Liver (tissue), 9 donors: ENCODE results near the gene UBE3D. TPM values are rescaled to one million over a fixed set of nuclear protein-coding genes. Genes with fewer than 3 reads are reported as not detected.

Experiments
- DNase-seq: peaks from one replicate; pipeline ENCODE4 v3.0.0-alpha.2; 2017; ENCODE audit warnings: low spot score
- H3K27ac ChIP-seq, 2 donors: one replicate each; pipeline ENCODE4 v1.7.0; 2013; ENCODE audit warnings: inconsistent platforms in 2 of 2, low read length in 2 of 2, control low read depth in 1 of 2, low read depth in 1 of 2, mild to moderate bottlenecking in 1 of 2
- H3K27me3 ChIP-seq, 4 donors: one replicate each; pipeline versions ENCODE4 v1.6.1 to v1.7.0; 2013; ENCODE audit warnings: low read length in 3 of 4, inconsistent platforms in 1 of 4, mild to moderate bottlenecking in 1 of 4, moderate library complexity in 1 of 4; ENCODE audit not compliant: control insufficient read depth in 4 of 4, insufficient read depth in 4 of 4
- H3K36me3 ChIP-seq, 4 donors: one replicate each; pipeline versions ENCODE4 v1.6.1 to v1.7.0; 2013; ENCODE audit warnings: low read length in 3 of 4, mild to moderate bottlenecking in 3 of 4, low read depth in 1 of 4, moderate library complexity in 1 of 4; ENCODE audit not compliant: control insufficient read depth in 4 of 4, insufficient read depth in 3 of 4
- H3K4me1 ChIP-seq, 4 donors: one replicate each; pipeline versions ENCODE4 v1.6.1 to v1.7.0; 2013; ENCODE audit warnings: low read length in 3 of 4, mild to moderate bottlenecking in 3 of 4, moderate library complexity in 1 of 4; ENCODE audit not compliant: control insufficient read depth in 4 of 4, insufficient read depth in 4 of 4
- H3K4me3 ChIP-seq, 3 donors: one replicate each; pipeline versions ENCODE4 v1.6.1 to v1.7.0; 2013; ENCODE audit warnings: low read length in 3 of 3, control low read depth in 1 of 3, low read depth in 1 of 3, mild to moderate bottlenecking in 1 of 3
- H3K9ac ChIP-seq, 2 donors: one replicate each; pipeline ENCODE4 v1.7.0; 2013; ENCODE audit warnings: low read length in 2 of 2, mild to moderate bottlenecking in 2 of 2, moderate library complexity in 2 of 2, control low read depth in 1 of 2, low read depth in 1 of 2
- H3K9me3 ChIP-seq, 4 donors: one replicate each; pipeline versions ENCODE4 v1.6.1 to v1.7.0; 2013; ENCODE audit warnings: low read length in 3 of 4; ENCODE audit not compliant: control insufficient read depth in 4 of 4
- ATF3 ChIP-seq: IDR thresholded peaks from 2 replicates; pipeline ENCODE4 v1.6.1; 2016; ENCODE audit warnings: antibody characterized with exemption
- EGR1 ChIP-seq, 2 donors: IDR thresholded peaks; 2 replicates each; pipeline ENCODE4 v1.6.1; 2016 to 2018; ENCODE audit warnings: antibody characterized with exemption in 2 of 2, low read depth in 2 of 2
- FOXA1 ChIP-seq: IDR thresholded peaks from 2 replicates; pipeline ENCODE4 v1.6.1; 2016; ENCODE audit warnings: antibody characterized with exemption
- FOXA2 ChIP-seq: IDR thresholded peaks from 2 replicates; pipeline ENCODE4 v1.6.1; 2016; ENCODE audit warnings: antibody characterized with exemption
- GABPA ChIP-seq, 2 donors: IDR thresholded peaks in 1 of 2; conservative IDR thresholded peaks in 1 of 2; 2 replicates each; pipeline ENCODE4 v1.6.1; 2016; ENCODE audit warnings: antibody characterized with exemption in 2 of 2, mild to moderate bottlenecking in 1 of 2, moderate library complexity in 1 of 2
- HNF4A ChIP-seq, 2 donors: conservative IDR thresholded peaks; 2 replicates each; pipeline ENCODE4 v1.6.1; 2016; ENCODE audit warnings: antibody characterized with exemption in 2 of 2, mild to moderate bottlenecking in 2 of 2
- HNF4G ChIP-seq: IDR thresholded peaks from 2 replicates; pipeline ENCODE4 v1.6.1; 2016; ENCODE audit warnings: antibody characterized with exemption
- JUND ChIP-seq, 2 donors: IDR thresholded peaks; 2 replicates each; pipeline ENCODE4 v1.6.1; 2016; ENCODE audit warnings: antibody characterized with exemption in 2 of 2
- NR2F2 ChIP-seq: IDR thresholded peaks from 2 replicates; pipeline ENCODE4 v1.6.1; 2016; ENCODE audit warnings: antibody characterized with exemption
- RAD21 ChIP-seq, 2 donors: IDR thresholded peaks; 2 replicates each; pipeline ENCODE4 v1.6.1; 2016; ENCODE audit warnings: antibody characterized with exemption in 2 of 2, mild to moderate bottlenecking in 2 of 2
- REST ChIP-seq: IDR thresholded peaks from 2 replicates; pipeline ENCODE4 v1.6.1; 2016; ENCODE audit warnings: antibody characterized with exemption, mild to moderate bottlenecking
- RXRA ChIP-seq, 2 donors: IDR thresholded peaks; 2 replicates each; pipeline ENCODE4 v1.6.1; 2017 to 2018; ENCODE audit warnings: antibody characterized with exemption in 2 of 2, mild to moderate bottlenecking in 1 of 2
- SP1 ChIP-seq: IDR thresholded peaks from 2 replicates; pipeline ENCODE4 v1.6.1; 2018; ENCODE audit warnings: antibody characterized with exemption, mild to moderate bottlenecking
- TAF1 ChIP-seq: conservative IDR thresholded peaks from 2 replicates; pipeline ENCODE4 v1.6.1; 2016; ENCODE audit warnings: antibody characterized with exemption, mild to moderate bottlenecking
- YY1 ChIP-seq: IDR thresholded peaks from 2 replicates; pipeline ENCODE4 v1.6.1; 2016; ENCODE audit warnings: antibody characterized with exemption, mild to moderate bottlenecking
- ZBTB33 ChIP-seq: IDR thresholded peaks from 2 replicates; pipeline ENCODE4 v1.6.1; 2016; ENCODE audit warnings: antibody characterized with exemption
- WGBS: extraction: QIAGEN DNeasy Blood & Tissue Kit; methylation state at CpG from one replicate; pipeline ENCODE4 v1.1.7; 2013; 5-methylcytosine and 5-hydroxymethylcytosine counted together
- polyA plus RNA-seq, 2 donors: library from polyadenylated mRNA; stranded (reverse) in 1 of 2; unstranded in 1 of 2; fragments of 200-250 nt in 1 of 2; fragments of >200 nt in 1 of 2; fragmentation: Nextera tagmentation in 1 of 2; extraction: Ambion mirVana in 1 of 2; gene quantifications; one replicate each; pipeline versions ENCODE4 v1.2.1 to v1.2.3, GENCODE V29; 2013 to 2015
- total RNA-seq, 2 donors: library from RNA; depleted of rRNA; stranded (reverse); fragments of >200 nt; gene quantifications; one replicate each; pipeline ENCODE4 v1.2.3, GENCODE V29; 2014
- TF ChIP-seq, protein P1 (sequence below): fragments of 150-350 bp; IDR thresholded peaks from 2 replicates; pipeline ENCODE4 v1.5.1; 2017; ENCODE audit warnings: improper control_type of control experiment, low read depth, low read length; ENCODE audit not compliant: missing input control
- TF ChIP-seq, protein P2 (sequence below): IDR thresholded peaks from 2 replicates; pipeline ENCODE4 v1.6.1; 2016; ENCODE audit warnings: antibody characterized with exemption
- donor health status: healthy.
- donor health status: healthy.
- donor health status: healthy.
- donor health status: healthy.
- donor health status: healthy.

UBE3D gene, protein sequence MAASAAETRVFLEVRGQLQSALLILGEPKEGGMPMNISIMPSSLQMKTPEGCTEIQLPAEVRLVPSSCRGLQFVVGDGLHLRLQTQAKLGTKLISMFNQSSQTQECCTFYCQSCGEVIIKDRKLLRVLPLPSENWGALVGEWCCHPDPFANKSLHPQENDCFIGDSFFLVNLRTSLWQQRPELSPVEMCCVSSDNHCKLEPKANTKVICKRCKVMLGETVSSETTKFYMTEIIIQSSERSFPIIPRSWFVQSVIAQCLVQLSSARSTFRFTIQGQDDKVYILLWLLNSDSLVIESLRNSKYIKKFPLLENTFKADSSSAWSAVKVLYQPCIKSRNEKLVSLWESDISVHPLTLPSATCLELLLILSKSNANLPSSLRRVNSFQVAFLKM
- total RNA-seq: 1 to 10 TPM; 1.9 to 6.4 TPM
- 1 to 10 TPM in 1 of 2 donors, under 1 TPM in 1; 0.78 to 2.0 TPM for polyA plus RNA-seq

GRCh38 chr6:83065511-83066192, at the start of gene UBE3D:
Gene UBE3D, minus strand, starts transcription at chr6:83065841. Its CDS starts 123 bp downstream, at chr6:83065718.
- Histone ChIP-seq H3K4me1 (peaks cover 0 to 23% (median 8%) of the 10 kb centered on the region in 4 donors), H3K36me3 (no peaks in the 10 kb centered on the region), H3K27ac (peak within 1 kb of the TSS; percentile 38 to 74), H3K27me3 (no peaks in the 10 kb centered on the region), H3K9ac (peak within 1 kb of the TSS; percentile 50 to 84), H3K9me3 (no peaks in the 10 kb centered on the region), H3K4me3 (peak within 1 kb of the TSS; percentile 90 to 95 (median 91))
- peak; percentile 93 for DNase-seq
- TF ChIP-seq HNF4A (conservative IDR thresholded peaks at IDR 0.05) (peak in 1 of 2 donors; percentile 13), EGR1 (IDR thresholded peaks at IDR 0.05; ENCODE audit: low read depth in 2 of 2) (no peak), YY1 (peak; percentile 60), HNF4G (no peak), TAF1 (no peak), GABPA (IDR thresholded peaks at IDR 0.05 in 1 of 2, conservative IDR thresholded peaks at IDR 0.05 in 1 of 2) (no peak), FOXA1 (no peak), NR2F2 (no peak), ATF3 (no peak), RAD21 (IDR thresholded peaks at IDR 0.05) (peak; percentile 55 to 76), JUND (IDR thresholded peaks at IDR 0.05) (no peak), FOXA2 (no peak), ZBTB33 (no peak), SP1 (no peak), RXRA (IDR thresholded peaks at IDR 0.05) (peak in 1 of 2 donors; percentile 14), REST (no peak)
- TF ChIP-seq, protein P1, sequence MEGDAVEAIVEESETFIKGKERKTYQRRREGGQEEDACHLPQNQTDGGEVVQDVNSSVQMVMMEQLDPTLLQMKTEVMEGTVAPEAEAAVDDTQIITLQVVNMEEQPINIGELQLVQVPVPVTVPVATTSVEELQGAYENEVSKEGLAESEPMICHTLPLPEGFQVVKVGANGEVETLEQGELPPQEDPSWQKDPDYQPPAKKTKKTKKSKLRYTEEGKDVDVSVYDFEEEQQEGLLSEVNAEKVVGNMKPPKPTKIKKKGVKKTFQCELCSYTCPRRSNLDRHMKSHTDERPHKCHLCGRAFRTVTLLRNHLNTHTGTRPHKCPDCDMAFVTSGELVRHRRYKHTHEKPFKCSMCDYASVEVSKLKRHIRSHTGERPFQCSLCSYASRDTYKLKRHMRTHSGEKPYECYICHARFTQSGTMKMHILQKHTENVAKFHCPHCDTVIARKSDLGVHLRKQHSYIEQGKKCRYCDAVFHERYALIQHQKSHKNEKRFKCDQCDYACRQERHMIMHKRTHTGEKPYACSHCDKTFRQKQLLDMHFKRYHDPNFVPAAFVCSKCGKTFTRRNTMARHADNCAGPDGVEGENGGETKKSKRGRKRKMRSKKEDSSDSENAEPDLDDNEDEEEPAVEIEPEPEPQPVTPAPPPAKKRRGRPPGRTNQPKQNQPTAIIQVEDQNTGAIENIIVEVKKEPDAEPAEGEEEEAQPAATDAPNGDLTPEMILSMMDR: peak; percentile 97
- TF ChIP-seq, protein P2, sequence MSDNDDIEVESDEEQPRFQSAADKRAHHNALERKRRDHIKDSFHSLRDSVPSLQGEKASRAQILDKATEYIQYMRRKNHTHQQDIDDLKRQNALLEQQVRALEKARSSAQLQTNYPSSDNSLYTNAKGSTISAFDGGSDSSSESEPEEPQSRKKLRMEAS: peak; percentile 55
- WGBS: 3% methylated on average over 48 of the region's 48 CpGs
